ENCODE measurements around the gene SUSD6. TPM values are rescaled to one million over a fixed set of nuclear protein-coding genes. Genes with fewer than 3 reads are reported as not detected.

The SUSD6 gene
- total RNA-seq, 1 experiment from 2014 or later = 1.4 TPM

Other genes with a start within 250 kb of the SUSD6 start
- gene ERH, start 213.3 kb upstream of the SUSD6 start, total RNA-seq (2014; rRNA removed; shearing (Covaris generic)) = 313 and 338 TPM in 2 replicates
- 72.7 and 73.2 TPM in 2 replicates for gene SLC39A9, start 212.9 kb upstream of the SUSD6 start, total RNA-seq (2014; rRNA removed; shearing (Covaris generic))
- 0.31 TPM in 1 of 2 replicates, not detected in the other for gene PLEKHD1, start 126.9 kb upstream of the SUSD6 start, total RNA-seq (2014; rRNA removed; shearing (Covaris generic))
- 0.75 TPM in 1 of 2 replicates, not detected in the other for gene CCDC177, start 36.7 kb upstream of the SUSD6 start, total RNA-seq (2014; rRNA removed; shearing (Covaris generic))
- 72.9 and 81.0 TPM in 2 replicates for gene SRSF5, start 155.5 kb downstream of the SUSD6 start, total RNA-seq (2014; rRNA removed; shearing (Covaris generic))
- not detected in 2 replicates for gene SLC10A1, start 185.6 kb downstream of the SUSD6 start, total RNA-seq (2014; rRNA removed; shearing (Covaris generic))

All from G401 (cell line).